Posterior vena cava (tissue), 2 donors: ENCODE results near the gene NDST4. TPM values are rescaled to one million over a fixed set of nuclear protein-coding genes. Genes with fewer than 3 reads are reported as not detected.

Experiments used
- DNase-seq: peaks from one replicate; pipeline ENCODE4 v3.0.0-alpha.2; 2020; ENCODE audit warnings: low spot score
- intact Hi-C, 2 donors: fragments of 100-400 bp; cut with DNase I; formaldehyde crosslinking; loops; one replicate each; pipeline versions ENCODE4 v1.14.1 to v1.14.2; 2022 to 2023
- long read RNA-seq, 2 donors: library from polyadenylated mRNA; unstranded; transcript quantifications; one replicate each; pipeline ENCODE4 v2.0.0, GENCODE V29; 2020 to 2021
- total RNA-seq, 2 donors: library from RNA; stranded (reverse); fragmentation: NEBNext Ultra II Directional; extraction: Animal tissue kit (Norgen Biotek cat#: 25700); gene quantifications; one replicate each; pipeline ENCODE4 v1.2.1, GENCODE V29; 2021
- donor health status: DM: yes; HTN: yes; CAD: no.
- donor health status: DM: yes; HTN: yes; CAD: no.

Gene NDST4
- not detected for total RNA-seq
- long read RNA-seq, donor 1 = 0 reads
- long read RNA-seq, donor 2 = 0 reads

GRCh38 chr4:115113506-115114106 lies at the start of gene NDST4:
NDST4 (minus strand) TSS chr4:115113620; CDS start chr4:115077036, 36,584 bp downstream.
- no peak for DNase-seq
- intact Hi-C loops = no loop called here

DNA sequence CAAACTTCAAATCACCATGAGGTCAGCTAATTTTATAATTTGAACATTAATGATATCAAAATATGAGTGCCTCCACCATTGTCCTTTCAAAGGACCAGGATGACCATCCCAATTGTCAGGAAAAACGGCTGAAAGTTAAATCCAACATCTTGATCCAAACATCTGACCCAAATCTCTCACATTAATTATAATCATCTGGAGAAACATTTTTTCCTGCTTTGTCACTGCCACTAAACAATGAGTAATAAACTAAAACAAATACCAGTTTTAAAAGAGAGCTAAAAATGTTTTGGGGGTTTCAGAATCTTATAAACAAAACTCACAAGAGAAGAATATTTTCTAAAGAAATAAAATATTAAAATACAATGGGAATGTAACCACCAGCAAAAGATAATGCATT lies 45.7 kb upstream of the NDST4 start:
- no peak for DNase-seq
- intact Hi-C loops = no loop called here

- DNase-seq = no peak
- intact Hi-C loops = no loop called here
Measured at GRCh38 chr4:115158296-115158695, 44.9 kb upstream of the NDST4 start.

- intact Hi-C loops = no loop called here
- no peak for DNase-seq
Measured at GRCh38 chr4:115154826-115155225, 41.4 kb upstream of the NDST4 start.

DNA sequence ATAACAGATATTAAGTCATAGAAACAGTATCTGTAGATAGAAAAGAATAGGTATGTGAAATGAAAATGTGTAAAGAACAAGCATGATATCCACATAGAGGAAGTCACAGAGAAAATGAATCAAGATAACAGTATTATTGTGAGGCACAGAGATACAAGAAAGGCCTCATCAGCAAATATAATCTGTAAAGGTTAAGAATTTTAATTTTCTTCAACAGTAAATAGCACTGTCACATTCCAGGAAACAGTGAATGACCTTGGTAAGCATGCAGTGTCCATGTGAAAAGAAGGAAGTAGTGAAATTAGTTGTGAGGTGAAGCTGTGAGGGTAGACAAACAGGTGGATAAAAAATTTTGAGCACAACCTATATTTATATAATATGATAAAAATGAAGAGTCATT lies 39.5 kb upstream of the NDST4 start:
- intact Hi-C loops = no loop called here
- DNase-seq = no peak

DNA sequence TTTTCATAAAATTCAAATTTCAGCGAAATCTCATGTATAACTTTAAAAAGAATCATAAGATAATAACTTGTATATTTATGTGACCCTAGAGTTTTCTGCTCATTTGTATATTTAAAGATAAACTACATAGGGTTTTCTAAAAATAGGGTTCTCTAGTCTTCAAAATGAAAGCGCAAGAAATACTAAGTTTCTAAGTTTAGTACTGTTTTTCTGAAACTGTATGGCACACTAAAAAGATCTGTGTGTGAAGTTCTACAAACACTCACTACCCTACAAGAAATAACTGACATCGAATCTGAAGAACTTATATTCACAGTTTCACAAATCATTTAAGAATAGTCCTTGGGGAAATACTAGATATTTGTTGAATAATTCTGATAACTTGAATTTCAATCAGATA lies 38.7 kb upstream of the NDST4 start:
- intact Hi-C loops = no loop called here

DNA sequence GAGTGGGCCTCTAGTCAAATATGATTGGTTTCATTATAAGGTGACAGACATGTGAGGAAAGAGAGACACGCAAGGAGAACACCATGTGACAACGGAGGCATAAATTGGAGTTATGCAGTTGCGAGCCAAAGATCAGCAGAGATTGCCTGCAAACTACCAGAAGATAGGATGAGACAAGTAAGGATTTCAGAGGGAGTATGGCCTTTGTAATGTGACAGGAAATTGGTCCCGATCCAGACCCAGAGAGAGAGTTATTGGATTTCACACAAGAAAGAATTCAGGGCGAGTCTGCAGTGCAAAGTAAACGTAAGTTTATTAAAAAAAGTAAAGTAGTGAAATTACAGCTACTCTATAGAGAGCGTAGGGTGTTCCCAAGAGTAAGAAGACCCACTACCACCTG lies 35.7 kb upstream of the NDST4 start:
- no peak for DNase-seq
- intact Hi-C loops = no loop called here

More for the DNA sequence above, 38.7 kb upstream of the NDST4 start:
- DNase-seq = no peak

GRCh38 chr4:115145393-115146160 lies 32.2 kb upstream of the NDST4 start:
- DNase-seq = no peak
- intact Hi-C loops = no loop called here

- intact Hi-C loops = no loop called here
- DNase-seq = no peak
Measured at GRCh38 chr4:115128037-115128436, 14.6 kb upstream of the NDST4 start.

DNA sequence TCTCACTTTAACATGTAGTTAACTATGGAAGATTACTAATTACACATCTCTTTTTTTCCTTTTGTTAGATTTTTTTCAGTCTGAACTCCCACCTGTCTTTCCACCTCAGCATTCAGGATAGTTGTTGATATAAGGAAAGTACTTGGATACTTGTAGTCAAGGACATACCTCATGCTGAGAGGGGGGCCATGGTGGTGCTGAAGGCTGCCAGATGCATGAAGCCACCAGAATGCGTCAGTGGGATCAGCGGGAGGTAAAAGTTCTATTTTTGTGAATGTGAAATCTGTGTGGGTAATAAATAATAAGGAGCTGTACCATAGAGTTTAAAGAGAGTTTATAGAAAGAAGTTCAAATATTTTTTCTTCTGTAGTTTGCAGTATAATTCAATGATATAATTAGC lies 13.1 kb upstream of the NDST4 start:
- no peak for DNase-seq
- intact Hi-C loops = no loop called here

DNA sequence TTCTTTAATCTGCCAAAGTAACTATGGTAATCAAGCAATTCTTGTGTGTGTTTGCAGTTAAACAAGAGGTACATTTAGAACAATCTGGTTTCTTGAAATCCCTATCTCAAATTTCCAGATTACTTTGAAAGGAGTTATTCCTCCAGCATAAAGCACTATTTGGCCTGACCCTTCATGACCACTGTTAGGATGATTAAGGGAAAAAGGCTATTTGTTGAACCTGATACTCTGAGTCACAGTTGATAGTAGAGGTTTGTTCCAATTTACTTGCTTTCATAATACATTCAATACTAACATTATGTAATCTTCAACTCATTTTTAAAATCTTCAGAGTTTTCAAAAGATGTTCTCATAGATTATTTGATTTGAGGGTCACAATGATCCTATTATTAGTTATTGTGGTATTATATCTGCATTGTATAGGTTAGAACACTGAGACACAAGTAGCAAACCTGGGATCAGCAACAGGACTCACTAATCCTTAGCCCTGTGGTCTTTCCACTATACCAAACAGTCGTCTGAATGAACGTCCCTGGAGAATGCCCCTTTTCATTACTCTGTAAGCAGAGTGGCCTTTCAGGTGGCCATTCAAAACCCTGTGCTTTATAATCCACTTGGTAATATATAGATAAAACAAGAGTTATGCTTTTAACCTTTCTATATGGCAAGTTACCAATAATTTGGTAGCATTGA lies 8.1 kb upstream of the NDST4 start:
- no peak for DNase-seq
- intact Hi-C loops = no loop called here

GRCh38 chr4:115119804-115120352 lies 6.5 kb upstream of the NDST4 start:
- DNase-seq = no peak
- intact Hi-C loops = no loop called here

DNA sequence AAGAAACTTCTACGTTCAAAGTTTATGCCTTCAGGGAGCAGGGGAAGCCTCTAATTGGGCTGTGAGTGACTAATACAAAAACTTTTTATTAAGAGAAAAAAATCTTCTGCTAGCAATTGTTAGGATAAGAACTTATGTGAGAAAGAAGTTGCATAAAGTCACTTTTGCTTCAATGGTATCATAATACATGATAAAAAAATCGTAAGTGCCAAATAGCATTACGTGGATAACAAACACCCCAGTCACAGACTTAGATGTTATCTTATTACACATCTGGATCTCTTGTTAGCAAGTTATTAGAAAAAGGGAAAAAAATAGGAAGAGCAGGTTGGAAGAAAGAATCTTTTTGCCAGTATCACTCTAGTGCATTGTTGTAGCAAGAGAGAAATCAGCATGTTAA lies 4.2 kb upstream of the NDST4 start:
- DNase-seq = no peak
- intact Hi-C loops = no loop called here

DNA sequence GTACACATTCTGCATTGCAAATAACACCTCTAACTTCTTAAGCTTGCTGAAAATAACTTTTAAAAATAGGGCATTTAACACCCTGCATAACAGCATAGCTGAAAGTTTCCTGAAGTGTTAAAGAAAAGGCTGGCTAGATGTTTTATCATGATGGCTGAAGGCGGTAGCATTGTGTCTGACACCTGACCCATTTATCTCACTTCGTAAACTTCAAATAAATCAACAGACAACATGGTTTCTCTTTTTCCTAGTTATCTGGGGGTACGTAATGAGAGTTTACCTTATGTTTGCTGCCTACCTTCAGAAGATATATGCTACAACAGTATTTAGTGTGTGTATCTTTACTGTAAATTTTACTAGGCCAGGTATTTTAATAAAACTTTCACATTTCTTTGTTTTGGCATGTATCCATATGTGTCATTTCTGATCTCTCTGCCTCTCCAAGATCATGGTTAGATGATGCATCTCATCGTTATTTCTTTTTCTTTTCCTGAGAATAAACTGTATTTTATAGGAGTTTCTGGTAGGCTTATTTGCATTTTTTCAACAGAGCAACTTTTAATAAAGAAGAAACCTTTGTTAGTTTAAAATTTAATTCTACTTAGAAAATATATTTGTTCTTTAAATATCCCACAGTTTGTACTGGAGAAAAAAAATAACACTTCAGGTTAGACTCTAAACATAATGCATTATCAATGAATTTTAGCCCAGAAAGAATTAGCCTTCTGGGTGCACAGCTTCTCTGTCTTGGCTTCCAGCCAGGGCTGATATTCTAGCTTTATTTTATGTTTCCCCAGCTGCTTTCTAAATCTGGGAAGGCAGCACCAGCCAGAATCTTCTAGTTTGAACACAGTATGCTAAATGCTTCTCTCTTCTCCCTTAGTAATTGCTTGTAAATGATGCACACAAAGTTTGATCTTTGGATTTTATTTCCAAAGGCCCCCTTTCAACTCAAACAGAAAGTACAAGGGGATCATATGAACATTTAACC lies 2.9 kb downstream of the NDST4 start:
- intact Hi-C loops = no loop called here
- no peak for DNase-seq

DNA sequence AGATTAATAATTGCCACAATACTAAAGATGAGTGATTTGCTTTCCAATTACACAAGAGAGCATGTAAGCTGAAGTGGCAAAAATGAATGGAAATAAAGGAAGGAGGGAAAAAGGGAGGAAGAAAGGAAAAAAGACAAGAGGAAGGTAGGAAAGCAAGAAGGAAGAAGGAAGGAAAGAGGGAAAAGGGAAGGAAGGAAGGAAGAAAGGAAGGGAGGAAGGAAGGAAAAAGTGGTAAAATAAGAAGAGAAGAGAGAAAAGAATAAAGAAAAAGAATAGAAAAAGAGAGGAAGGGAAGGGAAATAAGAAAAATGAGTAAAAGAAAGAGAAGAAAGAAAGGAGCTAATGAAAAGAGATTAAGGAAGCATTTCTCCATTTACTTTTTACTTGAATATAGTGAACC lies 4.6 kb downstream of the NDST4 start:
- intact Hi-C loops = no loop called here
- no peak for DNase-seq

GRCh38 chr4:115107411-115107810 lies 6.0 kb downstream of the NDST4 start:
- DNase-seq = no peak
- intact Hi-C loops = no loop called here

DNA sequence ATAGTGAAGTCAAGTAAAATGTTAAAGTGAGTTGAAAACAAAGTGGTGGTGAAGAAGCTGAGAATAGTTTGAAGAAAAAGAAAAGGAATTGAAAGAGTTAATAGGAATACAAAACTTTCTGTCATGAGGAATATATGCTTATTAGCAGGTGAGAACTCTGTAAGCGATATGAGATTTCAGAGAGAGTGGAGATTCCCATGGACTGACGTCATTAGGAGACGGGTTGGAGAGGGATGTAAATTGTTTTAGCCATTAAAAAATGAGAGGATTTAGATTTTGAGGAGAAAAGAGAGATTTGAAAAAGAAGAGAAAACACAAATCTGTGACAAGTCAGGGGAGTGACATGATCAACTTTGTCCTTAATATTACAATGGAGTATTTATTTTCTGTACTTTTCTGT lies 11.7 kb downstream of the NDST4 start:
- intact Hi-C loops = no loop called here
- DNase-seq = no peak

DNA sequence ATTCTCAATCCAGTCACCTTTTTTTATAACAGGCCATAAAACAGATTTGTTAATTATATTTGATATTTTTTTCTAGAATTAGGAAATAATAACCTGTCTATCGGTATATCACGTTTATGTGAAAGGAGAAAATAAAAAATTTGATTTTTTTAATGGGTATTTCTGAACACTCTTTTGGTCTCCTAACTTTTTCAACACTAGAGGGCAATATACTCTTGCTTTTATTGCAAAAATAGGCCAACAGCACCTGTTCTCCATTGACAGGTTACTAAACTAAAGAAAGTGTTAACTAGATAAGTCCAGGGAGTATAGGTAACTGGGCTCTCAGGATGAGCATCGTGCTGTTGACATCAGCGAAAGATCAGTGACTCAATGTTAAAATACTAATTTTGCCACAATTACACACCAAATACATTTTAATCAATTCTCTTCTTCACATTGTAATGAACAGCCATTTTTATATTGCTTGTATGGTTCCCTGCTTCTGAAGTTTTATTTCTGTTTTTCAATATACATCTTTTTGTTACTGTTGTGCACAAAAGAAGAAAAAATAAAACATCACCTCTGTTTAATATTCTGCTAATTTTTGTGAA lies 22.8 kb downstream of the NDST4 start:
- DNase-seq = no peak
- intact Hi-C loops = no loop called here

DNA sequence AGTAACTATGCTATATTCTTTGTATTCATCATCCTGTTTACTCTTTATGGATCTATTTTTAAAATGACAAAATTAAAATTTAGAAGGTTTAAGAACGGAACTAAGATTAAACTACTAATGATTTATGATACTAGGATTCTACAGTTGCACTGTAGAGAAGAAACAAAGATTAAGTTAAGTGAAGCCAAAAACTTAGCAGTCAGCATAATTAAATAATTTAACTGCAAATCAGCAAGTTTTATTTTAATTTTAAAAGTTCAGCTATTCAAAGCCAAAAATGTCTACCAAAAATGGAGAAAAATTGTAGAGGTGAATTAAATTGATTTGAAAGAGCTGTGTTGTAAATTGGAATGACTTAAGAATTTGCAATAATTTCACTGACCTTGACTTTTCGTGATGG lies 30.8 kb downstream of the NDST4 start:
- intact Hi-C loops = no loop called here
- DNase-seq = no peak
